ENCODE results near the gene MOGAT2.

MOGAT2 gene

DNA sequence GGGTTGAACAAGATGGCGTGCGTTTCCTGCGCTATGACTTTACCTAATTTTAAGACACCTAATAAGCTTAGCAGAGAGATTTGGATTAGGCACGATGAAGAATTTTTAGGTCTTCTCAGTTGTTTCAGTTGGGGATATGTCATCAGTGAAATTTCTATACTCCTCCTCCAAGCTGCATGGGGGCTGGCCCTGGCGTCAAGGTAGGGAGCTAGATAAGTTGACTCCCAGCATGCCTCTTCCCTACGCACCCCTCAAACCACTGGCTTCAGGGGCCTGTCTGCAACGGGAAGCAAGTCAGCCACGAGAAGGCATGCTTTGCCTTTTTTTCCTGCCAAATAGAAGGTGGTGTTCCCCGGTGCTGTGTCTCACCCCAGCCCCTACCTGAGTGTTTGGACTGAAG lies 64.2 kb downstream of the MOGAT2 start:
- DNase-seq: no peak

Measured in NCI-H345 (cell line).